HG03280 (cell line): ENCODE measurements around the gene CHD9.
"Not testable (repeated sequence)": the region's sequence is repeated elsewhere in the genome, so short reads cannot be mapped to it uniquely, and the experiment has no call there.

Experiments used
- ATAC-seq: cut with Tn5 transposase; IDR thresholded peaks from one replicate; pipeline ENCODE4 v1.9.1; 2021; ENCODE audit warnings: mild to moderate bottlenecking, moderate library complexity; ENCODE audit not compliant: unreplicated experiment

The CHD9 gene

DNA sequence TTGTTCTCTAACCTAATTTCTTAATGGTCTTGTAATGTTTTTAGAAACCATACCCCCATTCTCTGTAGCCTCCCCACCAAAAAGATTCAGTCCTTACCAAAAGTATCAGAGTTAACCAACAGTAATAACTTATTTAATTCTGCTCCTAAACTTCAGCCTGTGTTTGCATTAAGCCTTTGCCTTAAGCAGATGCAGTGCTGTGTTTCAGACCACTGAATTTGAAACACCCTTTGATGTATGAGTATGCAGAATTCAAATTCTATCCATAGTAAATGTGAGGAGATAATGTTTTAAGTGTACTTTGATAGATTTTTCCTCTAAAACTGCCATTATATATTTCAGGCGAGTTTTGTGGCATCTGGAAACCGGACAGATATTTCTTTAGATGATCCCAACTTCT is 207.9 kb downstream of the CHD9 start:
- no peak for ATAC-seq

GRCh38 chr16:53266156-53266555 is 211.4 kb downstream of the CHD9 start:
- ATAC-seq: no peak

GRCh38 chr16:53278498-53278897 is 223.7 kb downstream of the CHD9 start:
- not testable (repeated sequence) for ATAC-seq

GRCh38 chr16:53281280-53281679 is 226.5 kb downstream of the CHD9 start:
- ATAC-seq: no peak

DNA sequence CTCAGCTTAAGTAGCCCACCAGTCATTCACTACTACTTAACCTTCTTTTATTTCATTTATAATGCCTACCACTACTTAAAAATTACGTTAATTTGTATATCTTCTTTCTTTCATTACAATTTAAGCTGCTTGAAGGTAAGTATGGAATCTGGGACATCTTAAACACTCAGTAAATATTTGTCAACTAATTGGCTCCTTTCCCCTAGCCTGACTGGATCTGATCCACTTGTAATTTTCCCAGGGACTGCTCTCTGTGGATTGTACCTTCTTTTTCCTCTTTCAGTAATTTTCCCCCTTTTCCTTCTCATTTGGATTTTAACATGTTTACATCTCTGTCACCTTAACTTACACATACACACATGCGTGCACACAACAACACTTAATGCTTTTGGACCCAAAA is 227.1 kb downstream of the CHD9 start:
- no peak for ATAC-seq

DNA sequence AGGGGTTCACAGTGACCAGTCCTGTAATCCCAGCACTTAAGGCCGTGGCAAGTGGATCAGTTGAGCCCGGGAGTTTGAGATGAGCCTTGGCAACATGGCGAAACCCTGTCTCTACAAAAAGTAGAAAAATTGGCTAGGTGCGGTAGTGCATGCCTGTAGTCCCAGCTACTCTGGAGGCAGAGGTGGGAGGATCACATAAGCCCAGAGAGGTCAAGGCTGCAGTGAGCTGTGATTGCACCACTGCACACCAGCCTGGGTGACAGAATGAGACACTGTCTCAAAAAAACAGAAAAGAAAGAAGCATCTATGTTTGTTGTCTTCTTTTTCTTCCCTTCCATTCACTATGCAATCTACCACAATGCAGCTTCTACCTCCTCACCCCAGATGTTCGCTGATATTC is 227.5 kb downstream of the CHD9 start:
- ATAC-seq: no peak

DNA sequence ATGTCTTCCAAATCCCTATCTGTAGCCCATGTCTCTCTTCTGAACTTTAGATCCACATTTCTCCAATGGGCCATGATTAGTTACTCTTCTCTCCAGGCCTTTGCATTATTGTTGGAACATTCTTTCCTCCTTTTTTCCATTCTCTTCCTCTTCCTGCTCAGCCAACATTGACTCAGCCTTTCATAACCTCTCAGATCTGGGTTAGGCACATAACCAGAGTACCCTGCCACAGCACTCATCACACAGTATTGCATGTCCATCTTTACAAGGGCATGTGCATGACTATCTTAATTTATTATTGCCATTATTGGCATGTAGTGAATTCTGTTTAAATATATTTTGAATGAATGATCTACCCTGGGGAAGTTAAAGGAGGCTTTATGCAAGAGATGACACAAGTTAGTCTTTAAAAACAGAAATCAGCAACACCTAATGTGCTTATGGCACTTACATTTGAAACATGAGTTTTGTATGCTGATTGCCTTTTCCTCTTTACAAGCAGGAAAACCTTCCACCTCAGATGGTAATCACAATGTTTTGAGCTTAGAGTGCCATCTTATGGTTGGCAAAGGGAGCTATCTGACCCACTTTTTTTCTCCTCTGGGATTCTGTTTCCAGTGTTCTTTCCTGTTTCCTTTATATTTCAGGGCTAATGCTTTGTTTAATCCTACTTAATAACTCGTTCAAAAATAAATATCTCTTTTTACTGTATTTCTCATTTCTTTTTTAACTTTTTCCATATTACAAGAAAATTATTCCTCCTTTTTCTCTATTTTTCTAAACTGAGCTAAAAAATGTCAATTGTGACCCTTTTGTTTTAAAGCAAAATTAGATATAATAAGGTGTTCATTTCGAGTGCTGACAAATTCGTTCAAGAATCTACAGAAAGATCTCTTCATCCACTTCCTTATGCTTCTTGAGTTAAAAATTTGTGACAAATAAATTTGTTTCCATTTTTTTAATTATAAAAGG is 228.5 kb downstream of the CHD9 start:
- no peak for ATAC-seq

DNA sequence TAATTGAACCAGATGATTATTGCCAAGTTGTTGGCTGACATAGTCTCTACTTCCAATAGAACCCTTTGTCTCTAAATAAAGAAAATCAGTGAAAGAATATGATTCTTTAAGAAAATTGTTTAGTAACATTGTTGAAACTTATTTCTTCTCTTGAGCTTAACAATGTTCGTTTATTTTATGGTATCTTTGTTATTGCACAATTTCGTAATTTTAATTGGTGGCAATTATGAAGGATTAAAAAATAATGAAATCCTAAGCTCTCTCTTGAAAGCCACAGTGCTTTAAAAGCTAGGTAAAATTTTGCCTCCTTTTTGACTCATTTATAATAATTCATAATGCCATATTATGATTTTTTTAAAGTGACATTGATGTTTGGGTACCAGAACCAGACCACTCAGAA is 230.4 kb downstream of the CHD9 start:
- no peak for ATAC-seq

DNA sequence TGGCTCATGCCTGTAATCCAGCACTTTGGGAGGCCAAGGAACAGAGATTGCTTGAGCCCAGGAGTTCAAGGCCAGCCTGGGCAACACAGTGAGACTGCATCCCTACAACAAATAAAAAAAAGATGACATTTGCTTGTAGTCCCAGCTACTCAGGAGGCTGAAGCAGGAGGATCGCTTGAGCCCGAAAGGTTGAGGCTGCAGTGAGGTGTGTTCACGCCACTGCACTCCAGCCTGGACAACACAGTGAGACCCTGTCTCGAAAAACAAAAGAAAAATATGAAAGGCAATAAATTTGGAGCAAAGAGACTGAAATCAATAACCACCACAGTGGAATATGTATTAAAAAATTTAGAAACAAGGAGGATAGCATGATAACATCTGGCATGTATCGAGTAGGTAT is 235.7 kb downstream of the CHD9 start:
- ATAC-seq: no peak

DNA sequence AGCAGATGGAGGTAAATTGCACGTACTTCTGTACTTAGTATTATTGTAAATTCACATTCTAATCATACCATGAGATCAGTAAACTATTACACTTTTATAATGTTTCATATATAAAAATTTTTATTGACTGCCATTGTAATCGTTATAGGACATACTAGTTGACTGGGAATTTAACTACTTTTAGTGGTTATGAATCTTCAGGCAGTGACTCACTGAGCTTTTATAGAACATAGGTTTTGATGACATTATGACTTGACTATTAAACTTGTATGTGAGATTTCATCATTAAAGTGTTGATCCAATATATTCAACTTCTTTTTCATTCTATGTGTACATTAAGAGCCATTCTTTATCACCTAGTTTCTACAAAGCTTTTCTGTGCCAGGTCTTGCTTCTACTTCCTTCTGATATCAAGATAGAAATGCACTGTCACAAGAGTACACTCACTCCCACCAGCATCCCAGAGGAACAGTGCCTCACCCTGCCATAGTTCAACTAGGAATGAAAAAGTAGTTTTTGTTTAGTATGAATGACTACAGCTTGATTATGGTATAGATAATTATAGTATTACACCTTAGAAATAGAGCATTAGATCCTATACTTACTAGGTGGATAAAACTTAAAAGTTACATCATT is 237.1 kb downstream of the CHD9 start:
- no peak for ATAC-seq

GRCh38 chr16:53297477-53297876 is 242.7 kb downstream of the CHD9 start:
- ATAC-seq: no peak

GRCh38 chr16:53304334-53304733 is 249.5 kb downstream of the CHD9 start:
- no peak for ATAC-seq

DNA sequence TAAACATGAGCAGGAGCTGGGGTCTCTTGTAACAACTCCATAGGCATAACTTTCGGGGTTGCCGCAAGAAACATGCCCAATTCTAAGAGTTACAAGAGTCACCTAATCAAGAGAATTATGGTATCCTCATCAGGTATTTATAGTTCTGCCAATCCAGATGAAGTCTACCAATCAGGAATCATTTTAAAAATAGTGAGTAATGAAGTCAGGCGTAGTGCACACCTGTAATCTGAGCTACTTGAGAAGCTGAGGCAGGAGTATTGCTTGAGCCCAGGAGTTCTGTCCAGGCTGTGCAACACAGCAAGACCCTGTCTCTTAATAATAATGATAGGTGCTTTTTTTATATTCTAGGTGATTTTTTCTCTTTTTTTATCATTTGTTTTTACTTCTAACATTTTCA is 251.0 kb downstream of the CHD9 start:
- no peak for ATAC-seq

GRCh38 chr16:53309457-53309856 is 254.7 kb downstream of the CHD9 start:
- ATAC-seq: no peak

DNA sequence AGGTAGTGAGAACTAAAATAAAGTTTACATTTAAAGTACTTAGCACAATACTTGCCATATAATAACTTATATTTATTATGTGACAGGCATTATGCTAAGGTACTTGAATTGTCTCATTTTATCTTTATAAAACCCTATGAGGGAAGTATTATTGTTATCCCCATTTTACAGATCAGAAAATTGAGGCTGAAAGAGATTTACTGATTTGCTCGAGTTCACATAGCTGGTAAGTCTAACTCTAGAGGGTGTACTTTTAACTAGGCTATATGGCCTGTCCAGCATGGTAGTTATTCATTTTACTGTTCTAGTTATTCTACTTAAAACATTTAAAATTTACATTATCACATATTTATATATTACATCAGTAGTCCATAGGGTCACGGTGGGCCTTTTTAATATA is 266.2 kb downstream of the CHD9 start:
- ATAC-seq: no peak

- no peak for ATAC-seq
Measured at GRCh38 chr16:53323924-53324323, 269.1 kb downstream of the CHD9 start.

DNA sequence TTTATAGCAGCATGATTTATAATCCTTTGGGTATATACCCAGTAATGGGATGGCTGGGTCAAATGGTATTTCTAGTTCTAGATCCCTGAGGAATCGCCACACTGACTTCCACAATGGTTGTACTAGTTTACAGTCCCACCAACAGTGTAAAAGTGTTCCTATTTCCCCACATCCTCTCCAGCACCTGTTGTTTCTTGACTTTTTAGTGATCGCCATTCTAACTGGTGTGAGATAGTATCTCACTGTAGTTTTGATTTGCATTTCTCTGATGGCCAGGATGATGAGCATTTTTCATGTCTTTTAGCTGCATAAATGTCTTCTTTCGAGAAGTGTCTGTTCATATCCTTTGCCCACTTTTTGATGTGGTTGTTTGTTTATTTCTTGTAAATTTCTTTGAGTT is 276.2 kb downstream of the CHD9 start:
- ATAC-seq: not testable (repeated sequence)

DNA sequence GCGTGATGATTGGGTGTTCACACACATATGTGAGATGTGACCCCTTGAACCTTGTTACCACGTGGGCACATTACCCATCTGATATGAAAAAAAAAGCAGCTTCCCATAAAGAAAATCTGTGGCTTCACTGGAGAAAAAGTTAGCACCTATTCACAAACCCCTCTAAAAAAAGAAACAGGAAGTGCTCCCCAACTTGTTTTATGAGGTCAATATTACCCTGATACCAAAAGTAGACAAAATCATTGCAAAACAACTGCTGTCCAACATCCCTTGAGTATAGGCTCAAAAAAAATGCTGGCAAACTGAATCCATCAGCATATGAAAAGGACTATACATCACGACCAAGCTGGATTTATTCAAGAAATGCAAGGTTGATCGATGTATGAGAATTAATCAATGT is 279.8 kb downstream of the CHD9 start:
- ATAC-seq: no peak

DNA sequence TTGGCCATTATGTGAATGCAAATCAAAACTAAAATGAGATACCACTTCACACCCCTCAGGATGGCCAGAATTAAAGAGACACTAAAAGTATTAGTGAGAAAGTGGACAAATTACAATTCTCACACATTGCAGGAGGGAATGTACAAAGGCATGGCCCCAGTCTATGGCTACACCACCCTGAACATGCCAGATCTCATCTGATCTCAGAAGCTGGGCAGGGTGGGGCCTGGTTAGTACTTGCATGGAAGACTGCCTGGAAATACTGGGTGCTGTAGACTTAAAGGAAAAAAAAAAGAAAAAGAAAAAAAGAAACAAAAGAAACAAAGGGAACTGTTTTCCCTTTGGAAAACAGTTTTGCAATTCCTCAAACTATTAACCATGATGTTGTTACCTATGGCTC is 282.5 kb downstream of the CHD9 start:
- no peak for ATAC-seq

- no peak for ATAC-seq
Measured at GRCh38 chr16:53341792-53342191, 287.0 kb downstream of the CHD9 start.

- ATAC-seq: no peak
Measured at GRCh38 chr16:53355064-53355463, 300.3 kb downstream of the CHD9 start.

GRCh38 chr16:53356478-53357207 is 301.9 kb downstream of the CHD9 start:
- no peak for ATAC-seq
